COR-L47 (cell line): ENCODE measurements around the gene TMEM140.

Experiments
- DNase-seq: peaks from one replicate; lab custom pipeline; 2025; lab: John Stamatoyannopoulos, UW

The TMEM140 gene

DNA sequence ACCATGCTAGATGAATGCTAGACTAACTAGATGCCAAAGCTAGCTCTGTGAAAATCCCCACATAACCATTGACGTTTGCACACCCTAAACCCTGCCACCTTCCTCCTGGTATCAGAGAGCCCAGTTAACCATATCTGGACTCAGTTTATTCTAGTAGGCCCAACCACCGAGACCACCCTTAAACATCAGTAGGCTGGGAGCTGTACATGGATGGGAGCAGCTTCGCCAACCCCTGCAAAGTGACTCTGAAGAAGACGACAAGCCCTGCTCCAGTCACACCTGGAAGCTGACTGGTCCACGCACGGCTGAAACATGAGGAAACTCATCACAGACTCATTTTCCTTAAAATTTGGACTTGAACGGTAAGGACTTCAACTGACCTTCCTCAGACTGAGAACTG is 27.1 kb downstream of the TMEM140 start:
- no peak for DNase-seq

DNA sequence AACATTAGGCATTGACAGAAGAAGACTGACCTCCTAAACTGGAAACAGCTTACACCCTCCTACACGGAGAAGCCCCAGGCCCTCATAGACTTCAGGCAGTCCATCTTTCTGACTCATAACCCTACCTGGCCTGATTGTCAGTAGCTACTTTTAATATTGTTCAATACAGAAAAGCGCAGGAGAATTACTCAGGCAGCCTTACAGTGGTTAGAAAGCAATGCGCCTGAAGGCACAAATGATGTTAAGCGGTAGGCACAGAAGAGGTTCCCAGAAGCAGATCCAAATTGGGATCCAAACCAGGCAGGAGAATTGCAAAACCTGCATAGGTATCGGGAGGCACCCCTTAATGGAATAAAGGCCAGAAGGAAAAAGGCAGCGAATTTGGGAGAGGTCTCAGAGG is 28.1 kb downstream of the TMEM140 start:
- DNase-seq, result no peak

DNA sequence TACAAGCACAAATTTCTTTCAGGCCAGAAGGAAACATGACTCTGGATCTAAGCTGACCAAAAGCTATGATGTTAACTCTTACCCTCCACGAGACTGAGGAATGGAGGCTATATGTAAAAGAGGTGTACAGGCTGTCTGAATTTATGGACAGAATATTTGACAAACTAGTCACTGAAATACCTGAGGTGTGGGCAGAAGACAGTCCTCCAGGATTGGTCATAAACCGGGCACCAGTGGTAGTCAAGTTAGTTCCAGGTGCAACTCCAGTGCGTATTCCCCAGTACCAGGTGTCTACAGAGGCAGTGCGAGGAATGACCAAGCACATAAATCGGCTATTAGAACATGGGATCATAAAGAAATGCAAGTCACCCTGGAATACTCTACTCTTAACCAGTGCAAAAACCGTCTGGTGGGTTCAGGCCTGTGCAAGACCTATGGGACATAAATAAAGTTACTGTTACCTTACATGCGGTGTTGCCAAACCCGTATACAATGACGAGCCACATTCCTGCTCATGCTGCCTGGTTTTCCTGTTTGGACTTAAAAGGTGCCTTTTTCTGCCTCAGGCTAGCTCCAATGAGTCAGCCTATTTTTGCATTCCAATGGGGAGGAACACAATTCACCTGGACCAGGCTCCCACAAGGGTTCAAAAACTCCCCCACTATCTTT is 29.3 kb downstream of the TMEM140 start:
- no peak for DNase-seq

DNA sequence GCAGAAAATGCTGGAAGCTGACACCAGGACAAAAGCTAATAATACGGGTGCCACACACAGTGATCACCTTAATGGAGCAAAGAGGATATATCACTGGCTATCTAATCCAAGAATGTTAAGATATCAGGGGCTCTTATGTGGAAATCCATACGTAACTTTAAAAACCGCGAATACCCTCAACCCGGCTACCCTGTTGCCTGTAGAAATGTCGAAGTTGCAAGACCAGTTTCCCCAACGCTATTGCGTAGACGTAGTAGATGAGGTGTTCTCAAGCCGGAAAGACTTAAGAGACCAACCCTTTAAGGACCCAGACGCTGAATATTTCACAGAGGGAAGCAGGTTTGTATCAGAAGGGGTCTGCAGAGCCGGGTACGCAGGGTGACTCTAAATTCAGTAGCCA is 30.5 kb downstream of the TMEM140 start:
- no peak for DNase-seq

DNA sequence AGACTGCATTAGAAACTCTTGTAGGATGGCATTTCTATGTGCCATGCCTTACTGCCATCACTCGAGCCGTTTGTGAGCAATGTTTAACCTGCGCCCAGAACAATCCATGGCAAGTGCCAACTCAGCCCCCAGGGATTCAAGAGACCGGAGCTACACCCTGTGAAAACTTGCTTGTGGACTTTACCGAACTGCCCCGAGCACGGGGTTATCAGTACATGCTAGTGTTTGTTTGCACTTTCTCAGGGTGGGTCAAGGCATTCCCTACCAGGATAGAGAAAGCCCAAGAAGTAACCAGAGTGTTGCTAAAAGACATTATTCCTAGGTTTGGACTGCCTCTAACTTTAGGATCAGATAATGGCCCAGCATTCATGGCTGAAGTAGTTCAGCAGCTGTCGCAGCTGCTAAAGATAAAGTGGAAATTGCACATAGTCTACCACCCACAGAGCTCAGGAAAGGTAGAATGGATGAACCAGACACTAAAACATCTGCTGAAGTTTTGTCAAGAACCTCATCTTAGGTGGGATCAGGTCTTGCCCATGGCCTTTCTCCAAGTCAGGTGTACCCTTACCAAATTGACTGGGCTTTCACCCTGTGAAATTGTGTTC is 31.6 kb downstream of the TMEM140 start:
- no peak for DNase-seq

DNA sequence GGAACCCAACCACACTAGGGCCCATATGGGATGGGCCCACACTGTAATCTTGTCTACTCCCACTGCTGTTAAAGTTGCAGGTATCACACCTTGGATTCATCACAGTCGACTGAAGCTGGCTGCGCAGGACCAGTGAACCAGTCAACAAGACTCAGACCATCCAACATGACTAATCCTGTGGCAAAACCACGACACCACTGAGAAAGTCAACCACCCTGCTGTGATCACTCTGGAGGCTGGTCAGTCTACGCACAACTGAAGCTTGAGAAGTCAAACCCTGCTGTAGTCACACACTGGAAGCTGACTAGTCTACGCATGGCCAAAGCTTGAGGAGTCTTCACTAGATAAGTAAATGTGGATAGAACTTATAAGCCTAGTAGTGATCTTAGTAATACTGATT is 32.2 kb downstream of the TMEM140 start:
- DNase-seq, result no peak

DNA sequence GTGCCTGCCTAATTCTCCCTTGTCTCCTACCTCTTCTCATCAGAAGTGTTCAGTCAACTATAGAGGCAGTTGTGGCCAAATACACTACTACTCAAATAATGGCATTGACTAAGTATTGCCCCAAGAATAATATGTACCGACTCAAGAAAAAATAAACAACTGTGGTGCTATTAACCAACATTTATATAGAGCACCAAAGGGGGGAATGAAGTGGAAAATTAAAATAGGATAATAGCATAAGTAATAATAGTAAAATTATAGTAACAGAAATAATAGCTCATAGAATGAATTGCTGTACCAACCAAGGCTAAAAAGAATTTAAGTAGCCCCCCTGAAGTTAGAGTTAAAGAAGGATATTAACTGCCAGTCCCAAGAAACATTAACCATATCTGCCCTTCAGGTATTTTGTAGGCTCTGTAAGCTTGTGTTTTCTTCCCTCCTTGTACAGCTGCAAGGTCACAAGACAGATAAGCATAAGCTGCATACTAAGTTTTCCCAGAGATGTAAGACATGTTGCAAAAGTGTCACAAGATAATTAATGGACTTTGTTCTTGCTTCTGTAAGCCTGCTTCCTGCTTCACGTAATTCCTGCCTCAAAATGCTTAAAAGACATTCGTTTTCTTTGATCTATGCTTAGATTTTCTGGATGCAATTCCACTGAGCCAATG is 33.5 kb downstream of the TMEM140 start:
- no peak for DNase-seq

DNA sequence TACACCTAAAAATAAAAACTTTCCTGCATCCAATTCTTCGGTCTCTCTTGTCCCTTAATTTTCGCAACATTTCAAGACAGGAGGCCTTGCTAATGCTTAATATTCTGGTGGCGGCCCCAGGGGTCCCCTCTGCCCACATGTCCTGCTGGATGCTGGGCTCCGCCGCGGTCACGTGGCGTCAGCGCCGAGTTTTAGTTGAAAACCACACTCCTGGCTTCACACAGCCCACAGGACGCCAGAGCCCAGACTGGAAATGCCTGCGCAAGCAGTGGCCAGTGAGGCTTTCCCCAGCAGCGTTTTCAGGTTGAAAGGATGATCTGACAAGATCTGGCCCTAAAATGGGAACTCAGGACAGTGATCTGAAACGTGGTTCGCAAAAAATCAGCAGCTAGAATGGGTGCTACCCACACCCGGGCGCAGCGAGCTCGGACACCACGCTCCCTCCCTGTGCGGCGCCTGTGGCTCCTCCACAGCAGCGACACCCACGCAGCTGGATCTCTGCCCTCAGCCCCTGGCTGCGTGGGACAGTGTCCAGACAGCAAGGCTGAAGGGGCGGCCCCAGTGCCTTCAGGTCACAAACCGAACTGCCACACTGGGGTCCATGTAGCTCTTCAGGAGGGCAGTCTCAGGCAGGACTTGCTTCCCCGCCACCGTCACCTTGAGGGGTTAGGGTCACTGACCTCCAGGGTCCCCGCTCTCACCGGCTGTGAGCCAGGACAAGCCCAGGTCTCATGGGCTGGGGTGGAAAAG is 34.2 kb downstream of the TMEM140 start:
- DNase-seq, result no peak

DNA sequence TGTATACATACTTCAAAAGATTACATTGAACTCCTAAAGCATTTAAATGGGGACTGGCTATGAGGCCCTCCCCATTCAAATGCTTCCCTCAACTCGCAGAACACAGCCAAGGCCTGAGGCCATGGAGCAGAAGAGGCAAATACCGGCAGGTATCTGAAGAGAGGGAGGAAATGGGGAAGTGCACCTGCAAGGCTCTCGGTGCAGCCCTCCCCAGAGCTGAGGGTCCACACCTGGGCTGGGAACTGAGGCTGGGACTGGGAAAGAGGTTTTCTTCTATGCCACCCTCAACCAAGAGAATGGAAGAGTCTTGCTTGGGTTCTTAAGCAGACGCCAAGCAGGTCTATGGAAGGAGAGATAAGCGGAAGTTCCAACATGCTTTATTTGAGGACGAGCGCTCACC is 35.6 kb downstream of the TMEM140 start:
- DNase-seq, result no peak

DNA sequence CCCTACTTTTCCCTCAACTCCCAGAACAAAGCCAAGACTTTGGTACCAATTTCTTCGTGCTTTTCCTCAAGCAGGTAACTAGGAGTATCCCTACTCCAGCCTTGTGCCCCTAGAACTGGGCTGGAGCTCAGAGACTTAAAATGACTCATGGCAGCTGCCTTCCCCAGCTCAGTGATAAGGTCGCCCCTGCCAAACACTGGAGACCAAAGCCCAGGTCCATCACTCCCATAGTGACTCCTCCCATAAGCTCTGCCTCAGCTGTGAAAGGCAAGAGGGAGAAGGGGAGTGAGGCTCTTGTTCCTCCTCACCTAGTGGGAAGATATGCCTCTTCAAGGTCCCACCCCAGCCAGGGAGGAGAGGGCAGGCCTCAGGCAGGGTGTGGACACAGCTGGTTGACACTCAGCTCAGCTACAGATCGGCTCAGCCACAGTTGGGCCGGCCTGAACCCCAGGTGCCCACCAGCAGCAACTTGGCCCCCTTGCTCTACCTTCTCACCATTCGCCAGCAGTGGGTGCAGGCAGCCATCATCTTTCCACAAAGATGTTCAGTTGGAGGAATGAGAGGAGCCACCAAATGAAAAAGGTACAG is 36.5 kb downstream of the TMEM140 start:
- DNase-seq, result no peak

DNA sequence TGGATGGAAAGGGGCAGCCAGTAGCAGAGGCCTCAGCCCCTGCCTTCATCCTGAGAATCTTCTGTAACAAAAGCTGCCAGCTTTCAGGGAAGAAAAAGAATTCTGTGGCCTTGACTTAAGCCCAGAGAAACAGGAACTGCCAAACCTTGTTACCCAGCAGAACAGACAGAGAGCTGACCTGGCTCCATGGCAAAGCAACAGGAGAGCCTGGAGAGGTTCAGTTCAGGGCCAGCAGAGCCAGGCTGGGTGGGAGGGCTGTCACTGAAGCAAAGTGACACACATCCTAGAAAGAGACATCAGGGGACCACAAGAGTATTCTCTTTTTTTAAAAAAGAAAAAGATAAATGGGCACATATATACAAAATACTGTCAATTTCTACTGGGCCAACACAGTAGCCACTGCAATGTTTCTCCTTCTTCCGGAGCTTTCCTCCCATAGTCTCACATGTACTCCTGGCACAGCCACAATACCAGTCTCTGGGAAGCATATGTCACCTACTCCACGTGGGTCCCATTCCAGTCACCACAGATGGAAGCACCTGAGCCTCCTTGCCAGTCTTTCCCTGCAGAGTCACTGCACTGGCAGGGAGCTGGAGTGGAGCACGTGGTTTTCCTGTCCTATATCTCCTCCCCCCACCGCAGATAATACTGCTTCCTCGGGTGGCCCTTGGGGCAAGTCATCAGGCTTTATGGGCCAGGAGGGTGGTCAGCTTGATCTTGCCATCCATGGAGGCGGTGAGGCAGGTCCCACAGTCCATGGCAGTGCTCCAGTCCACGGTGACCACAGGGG is 37.8 kb downstream of the TMEM140 start:
- DNase-seq, result no peak

DNA sequence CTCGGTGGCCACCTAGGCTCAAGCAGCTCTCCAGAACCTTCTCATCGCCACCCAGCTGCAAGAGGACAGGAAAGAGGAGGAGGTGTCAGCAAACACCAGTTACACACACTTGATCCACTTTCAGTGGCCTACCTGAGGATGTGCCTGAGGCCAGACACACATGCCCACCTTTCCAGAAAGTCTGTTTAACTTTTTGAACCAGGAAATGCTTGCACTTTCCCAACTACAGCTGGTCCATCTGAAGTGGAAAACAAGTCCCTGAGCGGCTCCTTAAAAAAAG is 38.3 kb downstream of the TMEM140 start:
- no peak for DNase-seq

DNA sequence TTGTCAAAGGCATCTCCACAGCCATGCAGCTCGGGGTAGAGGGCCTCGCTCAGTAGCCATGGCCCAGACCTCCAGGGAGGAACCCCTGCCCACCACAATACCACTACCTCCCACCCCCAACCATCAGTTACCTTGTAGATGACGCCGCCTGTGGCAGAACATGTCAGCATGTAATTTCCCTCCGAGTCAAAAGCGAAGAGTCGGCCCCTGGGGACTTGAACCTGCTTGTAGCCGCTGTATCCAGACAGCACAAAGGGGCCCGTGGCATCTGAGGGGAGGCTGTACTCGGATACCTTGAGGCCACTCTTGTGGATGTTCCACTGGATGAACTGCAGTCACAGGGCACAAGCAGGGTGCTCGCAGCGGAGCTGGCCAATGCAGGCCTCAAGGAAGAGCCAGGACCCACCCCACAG is 39.0 kb downstream of the TMEM140 start:
- DNase-seq, result no peak

DNA sequence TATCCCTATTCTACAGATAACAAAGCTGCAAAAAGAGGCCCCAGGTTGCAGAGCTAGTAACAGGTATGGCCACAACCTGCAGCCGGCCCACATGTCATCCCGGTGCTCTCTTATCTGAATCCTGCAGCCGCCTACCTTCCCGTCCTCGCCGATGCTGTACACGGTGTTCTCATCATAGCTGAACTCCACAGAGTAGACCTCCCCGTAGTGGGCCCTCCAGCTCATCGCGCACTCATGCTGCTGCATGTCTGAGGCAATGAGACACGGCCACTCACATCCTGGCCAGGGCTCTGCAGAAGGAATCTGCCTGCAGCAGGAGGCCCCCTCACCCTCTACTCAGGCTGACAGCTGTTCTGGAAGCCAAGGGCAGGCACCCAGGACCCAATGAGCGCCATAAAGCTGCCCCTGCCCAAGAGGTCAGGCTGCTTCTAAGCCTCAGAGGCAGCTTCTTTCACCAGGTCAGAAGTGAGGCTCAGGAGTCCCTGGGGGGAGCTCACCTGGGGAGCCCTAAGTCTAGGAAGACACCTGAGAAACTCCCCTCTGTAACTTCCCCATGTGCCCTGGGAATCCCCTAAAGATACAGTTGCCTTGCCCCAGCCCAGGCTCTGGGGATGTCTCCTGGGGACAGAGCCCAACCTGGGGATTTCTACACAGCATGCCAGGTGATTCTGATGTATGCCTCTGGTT is 40.6 kb downstream of the TMEM140 start:
- DNase-seq, result no peak

DNA sequence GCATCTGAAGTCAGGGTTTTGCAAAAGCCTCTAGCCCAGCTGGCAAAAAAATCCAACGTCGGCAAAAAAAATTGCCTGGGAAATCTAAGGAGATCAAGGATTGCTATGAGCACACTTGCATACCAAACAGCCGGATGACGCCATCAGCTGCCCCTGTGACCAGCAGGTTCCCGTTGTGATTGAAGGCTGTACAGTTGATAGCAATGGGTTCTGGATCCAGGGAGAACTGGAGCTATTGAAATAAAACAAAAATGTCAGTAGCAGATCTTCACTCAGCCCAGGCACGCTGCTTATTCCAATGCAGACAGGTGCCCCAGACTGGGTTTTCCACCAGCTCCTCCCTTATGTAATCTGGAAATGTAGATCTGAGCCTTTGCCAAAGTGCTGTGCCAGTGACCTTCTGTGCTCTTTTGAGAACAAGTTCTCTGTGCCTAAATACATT is 41.4 kb downstream of the TMEM140 start:
- DNase-seq, result no peak

DNA sequence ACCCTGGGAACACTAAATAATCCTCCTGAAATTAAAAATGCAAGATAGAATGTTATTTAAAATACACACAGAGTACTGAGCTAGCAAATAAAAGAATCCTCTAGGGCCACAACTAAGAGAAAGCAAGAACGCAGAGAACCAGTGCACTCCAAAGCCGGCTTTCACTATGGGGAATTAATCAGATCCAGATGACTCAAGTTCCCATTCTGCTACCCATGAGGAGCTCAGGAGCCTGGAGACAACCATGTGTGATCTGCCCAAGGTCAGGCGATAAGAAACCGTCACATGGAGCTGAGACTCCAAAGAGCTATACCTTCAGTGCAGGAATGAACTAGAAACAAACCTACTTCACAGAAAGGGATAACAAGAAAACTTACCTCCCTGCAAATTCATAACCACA is 42.1 kb downstream of the TMEM140 start:
- no peak for DNase-seq

DNA sequence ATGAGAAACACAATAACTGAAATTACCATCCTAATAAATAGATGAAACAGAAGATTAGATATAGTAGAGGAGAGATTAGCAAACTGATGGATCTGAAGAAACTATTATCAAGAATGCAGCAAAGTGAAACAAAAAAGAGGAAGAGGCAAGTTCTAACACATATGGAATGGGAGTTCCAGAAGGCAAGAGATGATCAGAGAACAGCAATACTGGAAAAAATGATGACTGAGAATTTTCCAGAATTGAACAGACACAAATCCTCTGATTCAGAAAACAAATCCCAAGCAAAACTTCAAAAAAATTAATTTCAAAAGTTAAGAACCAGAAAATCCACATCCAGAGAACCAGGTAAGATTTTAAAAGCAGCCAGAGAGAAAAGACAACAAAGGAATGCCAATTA is 42.8 kb downstream of the TMEM140 start:
- DNase-seq, result no peak

DNA sequence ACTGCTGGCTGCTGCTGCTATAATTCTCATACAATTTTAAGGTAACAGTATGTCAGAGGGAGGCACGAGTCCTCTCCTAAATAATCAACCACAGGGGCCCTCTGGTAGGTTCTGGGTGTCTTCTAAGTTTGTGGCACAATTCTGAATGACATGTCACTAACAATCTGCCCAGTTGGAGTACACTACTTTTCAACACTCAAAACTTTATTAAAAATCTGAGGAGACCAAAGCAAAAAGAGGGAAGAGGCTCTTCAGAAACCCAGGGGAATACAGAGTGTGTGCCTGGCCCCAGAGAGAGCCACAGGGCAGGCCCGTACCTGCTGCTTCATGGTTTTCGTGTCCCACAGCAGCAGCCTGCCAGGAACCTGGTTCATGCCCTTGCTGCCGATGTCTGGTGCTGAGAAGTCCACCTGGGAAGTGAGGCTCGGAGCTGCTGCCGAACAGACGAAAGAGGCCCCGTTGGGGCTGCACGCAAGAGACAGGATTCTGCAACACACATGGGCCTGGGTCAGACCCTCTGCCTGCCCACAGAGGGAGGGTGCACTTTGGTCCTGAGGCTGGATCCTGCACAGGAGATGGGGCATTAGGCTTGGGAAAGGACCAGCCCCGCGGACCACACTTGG is 45.2 kb downstream of the TMEM140 start:
- no peak for DNase-seq

DNA sequence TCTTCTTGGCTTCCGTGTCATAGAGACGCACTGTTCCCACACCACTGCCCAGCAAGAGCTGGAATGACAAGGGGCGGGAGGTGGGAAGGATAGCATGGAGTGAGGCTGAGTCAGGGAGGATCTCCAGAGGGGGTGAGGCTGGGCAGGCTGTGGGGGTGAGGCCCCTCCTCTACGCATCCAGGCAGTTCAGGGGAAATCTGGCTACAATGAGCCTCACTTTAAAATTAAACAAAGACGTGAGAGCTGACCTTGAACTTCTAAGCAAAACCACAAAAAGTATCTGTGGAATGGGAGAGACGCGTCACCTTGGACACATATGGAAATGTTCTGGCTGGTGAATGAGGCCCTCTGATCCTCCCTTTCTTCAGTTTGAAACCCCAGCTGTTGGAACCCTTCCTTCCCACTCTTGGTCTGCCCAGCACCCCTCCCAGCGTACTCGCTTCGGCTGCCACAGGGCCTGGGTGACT is 45.8 kb downstream of the TMEM140 start:
- no peak for DNase-seq

DNA sequence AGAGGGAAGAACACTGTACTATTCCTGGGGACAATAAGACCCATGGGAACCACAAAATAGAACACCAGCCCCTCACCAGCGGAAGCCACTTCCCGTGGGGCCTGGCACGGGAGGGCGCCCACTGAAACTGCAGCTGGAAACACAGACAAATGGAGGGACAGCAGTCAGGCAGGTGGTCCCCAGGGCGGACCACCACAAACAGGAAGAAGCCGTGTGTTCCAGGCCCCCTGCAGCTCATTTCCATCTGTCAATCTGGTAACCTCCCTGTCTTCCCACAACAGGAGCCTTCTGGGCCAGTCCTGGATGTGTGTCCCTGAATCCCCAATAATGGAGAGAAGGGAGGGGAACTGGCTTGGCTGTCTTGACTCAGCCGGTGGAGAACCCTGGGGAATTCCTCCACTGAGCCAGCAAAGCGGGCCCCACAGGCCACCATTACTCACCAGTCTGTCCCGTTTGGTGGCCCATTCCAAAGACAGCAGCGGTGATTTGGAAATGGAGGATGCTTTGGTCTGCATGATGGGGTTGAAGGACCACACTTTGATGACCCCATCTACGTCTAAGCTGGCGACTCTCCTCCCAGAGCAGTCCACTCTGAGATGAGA is 46.7 kb downstream of the TMEM140 start:
- no peak for DNase-seq
